ENCODE measurements around the gene LBH.
"Not testable (repeated sequence)": the region's sequence is repeated elsewhere in the genome, so short reads cannot be mapped to it uniquely, and the experiment has no call there.

LBH gene

DNA sequence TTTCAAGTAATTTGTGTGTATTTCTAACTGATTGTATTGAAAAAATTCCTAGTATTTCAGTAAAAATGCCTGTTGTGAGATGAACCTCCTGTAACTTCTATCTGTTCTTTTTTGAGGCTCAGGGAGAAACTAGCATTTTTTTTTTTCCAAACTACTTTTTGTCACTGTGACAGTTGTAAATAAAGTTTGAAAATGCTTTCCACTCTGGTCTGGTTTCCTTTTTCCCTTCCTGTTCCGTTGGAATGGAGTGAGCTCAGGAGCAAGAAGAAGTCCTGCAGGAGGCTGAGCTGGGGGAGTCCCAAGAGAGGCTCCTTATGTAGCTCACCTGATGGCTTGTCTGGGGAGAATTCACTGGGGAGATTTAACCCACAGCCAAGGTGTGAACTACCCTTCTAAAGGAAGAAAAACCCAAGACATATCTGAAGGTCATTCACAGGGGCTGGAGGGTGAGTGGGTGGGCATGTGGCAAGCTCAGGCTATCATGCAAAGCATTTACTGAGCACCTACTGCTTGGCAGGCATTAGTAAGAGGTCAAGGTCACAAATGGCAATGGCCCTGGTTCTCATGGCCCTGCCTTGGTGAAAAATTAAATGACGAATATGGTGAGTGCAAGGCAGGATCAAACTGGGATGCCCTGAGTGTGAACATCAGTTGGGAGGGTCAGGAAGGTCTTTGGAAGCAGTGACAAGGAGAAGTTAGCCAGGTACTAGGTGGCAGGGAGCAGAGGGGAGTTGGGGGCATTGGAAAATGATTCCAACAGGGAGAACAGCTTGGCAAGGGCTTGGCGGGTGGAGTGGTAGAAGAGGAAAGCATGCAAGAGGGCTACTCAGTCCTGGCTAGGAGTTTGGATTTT is 28.7 kb downstream of the LBH start:
- DNase-seq: no peak

DNA sequence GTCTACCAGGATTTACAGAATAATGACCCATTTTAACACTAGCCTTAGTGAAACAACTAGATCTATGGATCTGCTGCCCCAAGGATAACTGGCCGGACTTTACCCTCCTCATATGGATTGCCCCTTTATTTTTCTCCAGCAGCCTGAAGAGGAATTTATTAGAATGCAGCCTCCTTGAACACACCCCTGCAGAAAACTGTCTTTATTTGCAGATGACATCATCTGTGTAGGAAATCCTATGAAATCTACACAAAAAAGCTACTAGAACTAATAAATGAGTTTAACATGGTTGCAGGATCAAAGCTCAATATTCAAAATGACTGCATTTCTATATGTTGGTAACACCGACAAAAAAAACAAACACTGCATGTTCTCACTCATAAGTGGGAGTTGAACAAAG is 29.6 kb downstream of the LBH start:
- no peak for DNase-seq

DNA sequence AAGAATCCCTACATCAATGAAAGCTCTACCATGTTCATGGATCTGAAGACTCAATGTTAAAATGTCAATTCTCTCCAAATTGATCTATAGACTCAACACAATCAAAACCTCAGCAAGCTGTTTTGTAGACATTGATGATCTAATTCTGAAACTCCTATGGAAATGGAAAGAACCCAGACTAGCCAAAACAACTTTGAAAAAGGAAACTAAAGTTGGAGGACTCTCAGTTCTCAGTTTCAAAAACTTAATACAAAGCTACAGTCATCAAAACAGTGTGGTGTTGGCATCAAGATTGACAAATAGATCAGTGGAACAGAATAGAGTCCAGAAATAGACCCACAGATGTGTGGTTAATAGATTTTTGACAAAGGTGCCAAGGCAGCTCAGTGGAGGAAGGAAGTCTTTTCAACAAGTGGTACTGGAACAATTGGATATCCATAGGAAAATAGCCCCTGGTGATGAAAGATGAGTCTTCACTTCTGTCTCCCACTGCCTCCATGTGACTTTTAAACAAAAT is 30.4 kb downstream of the LBH start:
- no peak for DNase-seq

DNA sequence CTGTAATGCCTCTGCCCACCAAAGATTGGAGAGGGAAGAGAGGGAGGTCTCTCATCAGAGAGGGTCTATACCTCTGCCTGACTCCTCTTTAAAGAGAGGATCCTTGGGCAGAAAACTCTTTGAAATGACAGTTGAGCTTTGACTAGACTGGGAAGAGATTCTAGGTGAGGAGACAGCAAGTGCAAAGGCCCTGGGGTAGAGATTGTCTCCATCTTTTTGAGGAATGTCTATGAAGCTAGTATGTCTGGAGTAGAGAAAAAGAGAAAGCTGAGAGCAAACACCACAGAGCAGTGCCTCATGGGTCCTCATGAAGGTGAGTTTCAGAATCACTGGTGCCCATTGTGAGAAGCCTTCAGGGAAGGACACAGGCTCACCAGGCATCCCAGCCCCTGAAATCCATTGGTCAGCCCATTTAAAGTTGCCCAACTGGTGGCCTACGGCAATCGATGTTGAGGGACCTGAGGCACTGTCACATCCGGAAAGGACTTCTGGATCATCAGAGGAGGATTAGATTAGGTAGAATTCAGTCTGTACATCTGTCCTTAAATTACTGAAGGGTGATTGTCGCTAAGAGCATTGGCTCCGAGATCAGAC is 31.5 kb downstream of the LBH start:
- DNase-seq: no peak

DNA sequence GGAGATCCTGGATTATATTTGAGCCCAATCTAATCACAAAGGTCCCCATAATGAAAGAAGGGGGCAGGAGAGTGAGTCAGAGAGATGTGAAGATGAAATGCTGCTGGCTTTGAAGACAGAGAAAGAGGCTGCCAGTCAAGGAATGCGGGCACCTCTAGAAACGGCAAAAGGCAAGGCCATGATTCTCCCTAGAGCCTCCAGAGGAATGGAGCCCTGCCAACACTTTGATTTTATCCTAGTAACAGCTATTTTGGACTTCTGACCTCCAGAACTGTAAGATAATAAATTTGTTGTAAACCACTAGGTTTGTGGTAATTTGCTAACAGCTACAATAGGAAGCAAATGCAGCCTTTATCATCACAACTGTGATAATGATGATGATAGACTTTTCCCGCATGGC is 32.9 kb downstream of the LBH start:
- no peak for DNase-seq

DNA sequence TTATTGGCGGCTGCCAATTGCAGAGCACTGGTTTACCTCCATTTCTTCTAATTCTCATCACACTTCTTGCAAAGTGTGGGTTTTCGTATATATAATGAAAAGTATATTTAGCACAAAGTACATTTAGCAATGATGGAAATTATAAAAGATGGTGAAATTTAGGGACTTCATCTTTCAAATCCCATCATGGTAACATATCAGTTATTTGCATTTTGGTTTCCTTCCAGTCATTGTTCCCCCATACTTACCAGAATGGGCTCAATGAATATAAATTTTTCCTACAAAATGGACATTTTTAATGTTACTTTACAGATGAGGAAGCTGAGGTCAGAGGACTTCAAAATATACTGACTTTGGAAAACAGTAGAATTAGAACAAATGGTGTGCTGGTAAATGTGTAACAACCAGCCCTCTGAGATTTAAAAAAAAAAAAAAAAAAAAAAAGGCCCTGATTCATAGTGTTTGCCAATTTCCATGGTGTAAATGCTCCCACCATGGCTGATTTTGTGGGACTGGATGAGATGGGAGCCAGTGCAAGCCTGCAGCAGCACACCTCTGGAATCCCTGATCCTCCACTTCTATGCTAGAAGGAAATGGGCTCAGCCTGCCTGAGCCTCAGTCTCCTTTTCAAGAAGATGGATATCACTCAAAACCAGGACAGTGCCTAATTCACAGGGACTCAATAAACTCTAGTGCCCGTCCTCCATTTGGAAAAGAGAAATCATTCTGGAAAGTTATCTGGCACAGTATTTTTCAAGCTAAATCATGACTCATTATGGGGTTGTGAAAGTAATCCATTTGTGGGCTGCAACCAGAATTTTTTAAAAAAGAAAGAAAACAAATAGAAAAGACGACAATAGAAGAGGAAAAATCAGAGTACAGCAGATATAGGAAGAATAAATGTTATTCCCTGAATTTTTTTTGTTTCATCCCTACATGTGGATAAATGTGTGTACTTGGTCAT is 34.0 kb downstream of the LBH start:
- no peak for DNase-seq

DNA sequence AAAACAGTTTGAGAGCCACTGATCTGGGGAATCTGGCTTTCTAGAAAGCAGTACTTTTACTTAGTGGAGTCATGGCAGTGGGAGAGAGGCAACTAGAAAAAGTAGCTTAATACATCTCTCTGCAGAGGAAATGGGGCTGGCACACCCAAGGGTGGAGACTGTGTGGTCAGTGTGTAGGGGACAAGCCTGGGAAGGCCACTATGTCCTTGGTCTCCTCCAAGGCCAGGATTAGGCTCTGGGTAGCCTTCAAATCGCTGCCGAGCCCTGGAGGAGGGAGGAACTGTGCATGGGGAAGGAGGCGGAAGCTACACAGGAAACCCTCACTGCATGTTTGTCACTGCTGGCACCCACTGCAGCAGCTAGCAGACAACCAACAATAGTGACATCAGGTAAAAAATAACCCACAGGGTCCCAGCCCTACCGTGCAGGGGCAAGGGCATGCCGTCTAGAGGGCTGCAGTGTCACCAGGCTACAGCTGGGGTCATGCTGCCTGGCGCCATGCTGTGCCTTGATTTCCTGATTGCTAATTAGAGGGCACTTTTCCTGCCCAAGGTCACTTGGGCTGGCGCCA is 34.8 kb downstream of the LBH start:
- DNase-seq: peak; percentile 36

DNA sequence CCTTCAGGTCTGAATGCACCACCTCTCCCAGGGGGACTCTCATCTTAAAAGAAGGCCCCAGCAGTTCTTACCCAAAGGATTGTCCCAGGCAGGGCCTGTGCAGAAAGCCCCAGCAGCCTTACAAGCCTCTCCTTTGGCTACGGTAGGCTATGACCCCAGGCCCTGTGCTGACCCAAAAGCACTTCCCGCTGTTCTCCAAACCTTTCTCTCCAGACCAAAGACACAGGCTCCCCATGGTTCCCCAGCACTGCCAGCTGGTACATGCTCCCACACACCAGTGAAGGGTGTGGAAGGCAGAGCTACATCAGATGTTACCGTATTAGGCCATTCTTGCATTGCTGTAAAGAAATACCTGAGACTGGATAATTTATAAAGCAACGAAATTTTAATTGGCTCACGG is 35.4 kb downstream of the LBH start:
- no peak for DNase-seq

DNA sequence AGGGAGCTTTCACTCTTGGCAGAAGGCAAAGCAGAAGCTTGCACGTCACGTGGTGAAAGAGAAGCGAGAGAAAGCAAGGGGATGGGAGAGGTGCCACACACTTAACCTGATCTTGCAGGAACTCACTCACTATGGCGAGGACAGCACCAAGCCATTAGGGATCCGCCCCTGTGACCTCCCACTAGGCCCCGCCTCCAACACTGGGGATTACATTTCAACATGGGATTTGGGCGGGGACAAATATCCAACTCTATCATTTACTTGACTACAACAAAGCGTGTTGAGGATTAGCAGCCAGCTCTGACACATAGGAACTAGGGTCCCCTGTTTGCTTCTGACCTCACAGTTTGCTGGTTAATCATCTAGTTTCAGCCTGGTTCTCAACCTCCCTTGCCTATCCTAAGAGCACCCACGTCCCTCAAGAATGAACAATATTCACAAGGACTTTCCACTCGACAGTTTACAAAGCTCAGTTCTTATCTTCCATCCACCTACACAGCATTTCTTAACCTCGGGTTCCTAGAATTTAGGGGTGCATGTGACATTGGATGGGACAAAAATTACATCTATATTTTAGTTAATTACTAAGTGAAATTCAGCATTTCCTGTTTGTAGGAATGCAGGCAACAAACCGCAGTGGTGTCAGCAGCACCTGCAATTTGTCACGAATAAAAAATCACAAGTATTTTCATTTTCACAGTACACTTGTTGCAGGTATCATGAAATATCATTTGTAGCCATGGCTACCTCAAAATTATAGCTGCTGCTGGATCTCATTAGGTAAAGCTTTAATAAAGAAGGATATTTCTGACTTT is 36.0 kb downstream of the LBH start:
- DNase-seq: peak; percentile 50

DNA sequence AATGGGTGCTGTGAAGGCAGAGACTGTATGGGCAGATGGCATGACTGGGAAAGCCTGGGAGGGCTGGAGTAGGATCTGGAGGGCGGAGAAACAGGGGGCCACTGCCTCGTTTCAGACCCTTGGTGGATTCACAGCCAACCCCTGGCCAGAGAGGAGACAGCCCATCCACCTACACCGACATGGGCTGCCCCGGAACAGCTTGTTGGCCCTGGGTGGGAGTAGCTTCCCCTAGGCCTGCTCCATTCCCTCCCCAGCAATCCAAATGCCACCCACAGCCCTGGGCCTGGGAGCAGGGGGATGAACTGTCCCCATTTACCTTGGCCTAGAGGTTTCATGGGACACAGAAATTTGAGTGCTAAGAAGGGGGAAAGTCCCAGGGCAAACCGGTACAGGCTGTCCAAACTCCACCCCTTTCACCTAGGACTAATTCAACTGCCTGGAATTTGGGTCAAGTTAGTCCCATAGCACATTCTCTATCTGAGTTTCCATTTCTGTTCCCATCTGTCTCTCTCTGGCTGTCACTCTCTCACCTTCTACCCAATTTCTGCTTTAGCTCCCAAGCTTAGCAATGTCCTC is 37.0 kb downstream of the LBH start:
- no peak for DNase-seq

DNA sequence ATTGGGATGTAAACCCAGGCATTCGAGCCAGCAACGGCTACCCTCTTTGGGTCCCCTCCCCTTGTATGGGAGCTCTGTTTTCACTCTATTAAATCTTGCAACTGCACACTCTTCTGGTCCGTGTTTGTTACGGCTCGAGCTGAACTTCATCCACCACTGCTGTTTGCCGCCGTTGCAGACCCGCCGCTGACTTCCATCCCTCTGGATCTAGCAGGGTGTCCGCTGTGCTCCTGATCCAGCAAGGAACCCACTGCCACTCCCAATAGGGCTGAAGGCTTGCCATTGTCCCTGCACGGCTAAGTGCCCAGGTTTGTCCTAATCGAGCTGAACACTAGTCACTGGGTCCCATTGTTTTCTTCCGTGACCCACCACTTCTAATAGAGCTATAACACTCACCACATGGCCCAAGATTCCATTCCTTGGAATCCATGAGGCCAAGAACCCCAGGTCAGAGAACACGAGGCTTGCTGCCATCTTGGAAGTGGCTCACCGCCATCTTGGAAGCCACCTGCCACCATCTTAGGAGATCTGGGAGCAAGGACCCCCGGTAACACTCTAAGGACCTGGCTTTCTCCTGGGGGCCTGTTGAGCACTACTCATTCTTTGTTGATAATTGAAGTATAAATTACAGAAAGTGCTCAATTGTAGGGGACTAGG is 37.9 kb downstream of the LBH start:
- DNase-seq: not testable (repeated sequence)

DNA sequence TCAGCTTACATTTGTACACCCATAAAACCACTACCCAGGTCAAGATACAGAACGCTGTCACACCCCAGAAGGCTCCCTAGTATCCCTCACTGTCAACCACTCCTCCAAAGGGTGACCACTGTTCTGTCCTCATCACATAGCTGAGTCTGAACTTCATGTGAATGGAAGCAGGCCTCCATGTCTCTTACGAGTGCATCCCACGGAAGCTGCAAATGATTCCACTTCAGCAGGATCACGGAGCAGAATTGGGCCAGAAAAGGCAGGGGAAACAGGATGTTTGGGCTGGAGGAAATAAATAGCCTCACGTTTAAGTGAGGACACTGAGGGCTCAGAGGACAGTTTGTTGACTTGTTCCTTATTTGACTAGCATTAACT is 38.4 kb downstream of the LBH start:
- no peak for DNase-seq

DNA sequence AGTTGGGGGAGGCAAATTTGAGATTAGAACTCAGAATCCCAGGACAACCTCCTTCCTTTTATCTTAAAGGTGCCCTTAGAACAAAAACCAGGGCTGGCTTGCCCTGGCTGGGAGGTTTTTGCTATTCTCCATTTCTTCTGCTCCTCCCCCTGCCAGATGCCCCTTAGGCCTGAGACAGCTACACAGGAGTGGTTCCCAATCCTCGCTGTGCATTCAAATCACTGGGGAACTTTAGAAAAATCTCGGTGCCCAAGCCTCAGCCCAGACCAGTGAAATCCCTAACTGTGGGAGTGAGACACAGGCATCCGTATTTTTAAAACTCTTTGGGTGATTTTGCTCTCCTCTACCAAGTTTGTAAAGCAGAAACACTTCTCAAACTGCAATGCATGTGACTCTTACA is 38.8 kb downstream of the LBH start:
- DNase-seq: no peak

DNA sequence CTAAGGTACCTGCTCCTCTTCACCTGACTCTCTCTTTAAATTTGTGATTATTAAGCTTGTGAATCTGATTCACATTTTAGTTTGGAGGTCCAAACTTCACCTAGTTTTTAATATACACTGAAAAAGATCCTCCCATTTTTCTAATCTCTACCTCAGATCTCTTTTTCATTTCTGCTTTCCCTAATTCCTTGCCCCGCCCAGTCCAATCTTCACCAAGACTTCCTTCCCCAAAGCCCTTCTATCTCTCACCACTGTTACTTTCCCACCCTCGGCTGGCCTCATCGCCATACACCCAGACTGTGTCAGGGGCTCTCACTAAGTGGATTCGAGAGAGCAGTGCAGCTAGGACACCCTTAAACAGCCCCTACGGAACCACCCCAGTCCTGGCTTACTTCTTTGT is 40.0 kb downstream of the LBH start:
- DNase-seq: no peak

DNA sequence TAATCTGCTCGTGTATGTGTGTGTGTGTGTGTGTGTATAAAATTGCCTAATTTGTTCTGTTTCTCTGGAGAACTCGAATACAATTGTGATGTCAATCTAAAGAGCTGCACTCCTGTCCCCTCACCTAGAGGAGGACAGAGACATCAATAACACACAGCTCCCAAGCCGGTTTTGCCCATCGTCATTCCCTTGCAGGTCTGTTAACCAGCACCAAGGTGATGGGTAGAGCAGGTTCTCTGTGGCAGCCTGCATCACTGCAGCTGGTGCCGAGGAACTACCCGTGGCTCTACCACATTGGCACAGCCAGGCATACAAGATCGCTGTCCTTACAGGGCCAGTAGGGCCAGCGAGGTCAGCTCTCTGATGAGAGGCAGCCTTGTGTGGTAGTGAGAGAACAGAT is 41.0 kb downstream of the LBH start:
- no peak for DNase-seq

DNA sequence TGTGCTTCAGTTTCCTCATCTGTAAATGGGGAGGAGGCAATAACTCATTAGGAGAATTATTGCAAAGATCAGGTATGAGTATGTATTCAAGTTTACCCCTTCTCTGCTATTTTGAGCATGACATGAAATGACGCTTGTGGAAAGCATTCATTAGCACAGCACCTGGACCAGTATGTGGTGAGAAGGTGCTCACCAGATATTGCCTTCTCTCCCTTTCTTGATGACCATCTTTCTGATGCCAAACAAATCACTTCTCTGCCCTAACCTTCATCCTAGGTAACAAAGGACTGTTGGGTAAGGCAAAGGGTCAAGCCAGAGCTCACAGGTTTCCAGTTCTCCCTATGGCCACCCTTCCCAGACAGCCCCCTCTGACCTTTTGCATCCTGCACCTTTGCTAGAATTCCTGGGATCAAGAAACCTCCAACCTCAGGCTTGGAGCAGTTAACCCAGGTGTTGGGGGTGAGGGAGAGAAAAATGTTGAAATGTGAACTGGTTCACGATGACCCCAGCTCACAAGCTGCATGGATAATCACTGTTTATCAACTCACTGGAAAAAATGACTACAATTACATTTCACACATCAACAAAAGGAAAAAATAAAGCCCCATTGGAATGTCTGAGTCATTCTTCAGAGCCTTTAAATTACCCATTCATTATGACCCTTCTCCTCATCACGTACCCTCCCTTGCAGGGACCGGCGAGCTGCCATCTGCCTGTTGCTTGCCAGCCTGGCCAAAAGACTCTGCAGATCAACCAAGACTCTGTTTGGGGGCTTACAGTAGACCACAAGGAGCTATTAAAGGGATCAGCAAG is 41.6 kb downstream of the LBH start:
- DNase-seq: no peak

DNA sequence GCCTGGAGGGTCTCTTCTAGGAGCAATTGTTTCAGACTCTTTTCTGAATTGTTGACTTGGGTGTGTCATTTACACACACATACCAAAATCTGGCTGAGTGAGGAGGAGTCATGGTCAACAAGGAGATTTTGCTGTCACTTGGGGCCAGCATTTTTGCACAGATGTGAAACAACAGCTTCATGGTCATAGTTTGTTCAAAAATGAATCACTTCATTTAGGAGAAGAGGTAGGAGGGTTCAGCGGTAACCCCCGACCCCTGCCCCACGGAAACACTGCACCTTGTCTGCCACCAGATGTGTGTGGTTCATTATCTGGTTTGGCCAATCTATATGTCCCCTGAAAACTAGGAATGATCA is 42.2 kb downstream of the LBH start:
- no peak for DNase-seq

DNA sequence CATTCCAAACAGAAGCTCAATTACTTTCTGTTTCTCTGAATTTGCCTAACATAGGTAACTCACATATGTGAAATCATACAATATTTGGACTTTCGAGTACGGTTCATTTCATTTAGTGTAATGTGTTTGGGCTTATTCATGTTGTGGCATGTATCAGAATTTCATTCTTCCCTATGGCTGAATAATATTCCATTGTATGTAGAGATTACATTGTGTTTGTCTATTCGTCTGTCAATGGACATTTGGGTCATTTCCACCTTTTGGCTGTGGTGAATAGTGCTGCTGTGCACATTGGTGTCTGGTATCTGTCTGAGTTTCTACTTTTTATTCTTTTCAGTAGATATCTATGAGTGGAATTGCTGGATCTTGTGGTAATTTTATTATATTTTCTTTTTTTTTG is 43.9 kb downstream of the LBH start:
- DNase-seq: no peak

DNA sequence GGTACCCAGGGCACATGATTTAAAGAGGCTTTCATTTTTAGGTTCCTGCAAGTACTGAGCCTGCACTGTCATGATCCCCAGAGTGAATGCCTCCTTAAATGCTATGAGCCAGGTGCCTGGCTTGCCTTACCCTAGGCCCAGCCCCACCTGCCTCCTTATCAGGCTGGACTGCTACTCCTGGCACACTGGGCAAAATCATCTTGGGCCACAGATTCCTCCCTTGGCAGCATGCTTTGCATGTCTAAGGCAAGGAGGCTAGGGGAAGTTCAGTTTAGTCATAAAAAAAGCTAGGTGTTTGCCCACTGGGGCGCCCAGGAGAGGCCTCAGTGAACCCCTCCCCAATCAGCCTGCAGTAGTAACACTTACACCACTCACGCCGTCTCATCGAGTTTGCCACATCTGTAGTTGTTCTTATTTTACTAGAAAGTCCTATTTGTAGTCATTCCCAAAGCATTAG is 45.1 kb downstream of the LBH start:
- no peak for DNase-seq

DNA sequence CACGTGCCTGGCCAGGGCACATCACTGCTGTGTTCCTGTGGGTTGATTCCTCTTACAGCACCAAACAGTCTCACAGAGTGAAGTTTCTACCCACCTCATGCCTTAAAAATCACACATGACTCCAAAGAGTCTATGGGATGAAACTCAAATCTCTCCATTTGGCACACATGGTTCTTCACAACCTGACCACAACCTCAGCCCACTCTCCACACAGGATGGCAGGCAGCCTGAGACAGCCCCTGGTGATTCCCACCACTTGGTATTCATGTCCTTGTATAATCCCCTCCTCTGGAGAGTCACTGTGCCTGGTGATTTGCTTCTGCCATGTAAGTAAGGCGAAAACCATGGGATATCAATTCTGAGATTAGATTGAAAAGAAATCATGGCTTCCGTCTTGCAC is 46.2 kb downstream of the LBH start:
- DNase-seq: no peak
